Activated B cell treated with CpG ODN at 0.5 μM for 24 hours (primary cell): ENCODE results near the gene IGSF11. TPM values are rescaled to one million over a fixed set of nuclear protein-coding genes. Genes with fewer than 3 reads are reported as not detected.
"Not testable (repeated sequence)": the region's sequence is repeated elsewhere in the genome, so short reads cannot be mapped to it uniquely, and the experiment has no call there.

Source experiments
- ATAC-seq: fragments of 200-7000 bp; cut with Tn5 transposase; one replicate; pipeline ENCODE4 v1.10.0; 2021; ENCODE audit warnings: low read depth, mild to moderate bottlenecking, moderate library complexity
- CTCF ChIA-PET: fragments of 350-600 bp; sonication (Branson Sonifier 250); formaldehyde crosslinking; loops from one replicate; lab custom pipeline; 2021; ENCODE audit warnings: antibody characterized with exemption; lab: Charles Lee
- POLR2A ChIA-PET: fragments of 350-600 bp; sonication (Branson Sonifier 250); formaldehyde crosslinking; loops from one replicate; lab custom pipeline; 2021; ENCODE audit warnings: antibody characterized with exemption; lab: Charles Lee
- DNase-seq: peaks from one replicate; pipeline ENCODE4 v3.0.0; 2022
- H3K27ac Mint-ChIP-seq: one replicate; pipeline ENCODE4 v1.8.0; 2020; ENCODE audit warnings: mixed read lengths
- H3K27me3 Mint-ChIP-seq: one replicate; pipeline ENCODE4 v1.8.0; 2021; ENCODE audit warnings: mixed read lengths
- H3K36me3 Mint-ChIP-seq: one replicate; pipeline ENCODE4 v1.8.0; 2021; ENCODE audit warnings: low read depth, mixed read lengths
- H3K4me1 Mint-ChIP-seq: one replicate; pipeline ENCODE4 v1.8.0; 2021; ENCODE audit warnings: mixed read lengths
- H3K4me3 Mint-ChIP-seq: one replicate; pipeline ENCODE4 v1.8.0; 2020; ENCODE audit warnings: mild to moderate bottlenecking, mixed read lengths
- H3K9me3 Mint-ChIP-seq: one replicate; pipeline ENCODE4 v1.8.0; 2020; ENCODE audit warnings: mixed read lengths
- CTCF ChIP-seq: fragments of 200-600 bp; IDR thresholded peaks from one replicate; pipeline ENCODE4 v1.8.0; 2022; ENCODE audit warnings: antibody characterized with exemption, mild to moderate bottlenecking
- intact Hi-C: fragments of 100-400 bp; cut with micrococcal nuclease; formaldehyde crosslinking; loops from one replicate; pipeline ENCODE4 v1.15.1; 2024
- total RNA-seq: library from RNA; stranded (reverse); gene quantifications from 2 replicates; pipeline ENCODE4 v1.2.3, GENCODE V29; 2022

Gene IGSF11
- not detected in 2 replicates for total RNA-seq

- peaks cover 9% of the 10 kb centered on the region for H3K4me1 Mint-ChIP-seq
- ChIA-PET CTCF (interaction anchor here (1.0 to 2.5 kb wide), 3 partner anchors 9 to 207 kb away, joined by 3 to 24 read pairs (median 6); partner anchors contain the start of gene B4GALT4), POLR2A (no interaction called here)
- no peaks in the 10 kb centered on the region for H3K9me3 Mint-ChIP-seq
- ATAC-seq, result peak; percentile 88
- no peak for TF ChIP-seq CTCF
- peak; percentile 49 for DNase-seq
- intact Hi-C loops, result loop anchor here (1.0 to 5.0 kb wide), 3 partner anchors 150 to 648 kb away; partner anchors contain the start of gene B4GALT4
- H3K27me3 Mint-ChIP-seq, result peaks cover 40% of the 10 kb centered on the region
- H3K4me3 Mint-ChIP-seq, result peak within 1 kb of the TSS; percentile 82
- H3K36me3 Mint-ChIP-seq, result no peaks in the 10 kb centered on the region
- no peak within 1 kb of the TSS for H3K27ac Mint-ChIP-seq
These were observed at the start of gene IGSF11 for GRCh38 chr3:119034256-119035013. Gene IGSF11 (minus strand): TSS chr3:119034846. CDS start chr3:119034582, 264 bp downstream.

- ChIA-PET POLR2A (no interaction called here), CTCF (no interaction called here)
- peaks cover 5% of the 10 kb centered on the region for H3K27me3 Mint-ChIP-seq
- H3K27ac Mint-ChIP-seq, result no peak overlapping the region
- H3K9me3 Mint-ChIP-seq, result peaks cover 3% of the 10 kb centered on the region
- no peak for ATAC-seq
- H3K36me3 Mint-ChIP-seq, result no peaks in the 10 kb centered on the region
- DNase-seq, result no peak
- intact Hi-C loops, result no loop called here
- no peaks in the 10 kb centered on the region for H3K4me1 Mint-ChIP-seq
- H3K4me3 Mint-ChIP-seq, result no peak overlapping the region
- no peak for TF ChIP-seq CTCF
These were observed 45.7 kb upstream of the IGSF11 start for GRCh38 chr3:119080364-119080763.

DNA sequence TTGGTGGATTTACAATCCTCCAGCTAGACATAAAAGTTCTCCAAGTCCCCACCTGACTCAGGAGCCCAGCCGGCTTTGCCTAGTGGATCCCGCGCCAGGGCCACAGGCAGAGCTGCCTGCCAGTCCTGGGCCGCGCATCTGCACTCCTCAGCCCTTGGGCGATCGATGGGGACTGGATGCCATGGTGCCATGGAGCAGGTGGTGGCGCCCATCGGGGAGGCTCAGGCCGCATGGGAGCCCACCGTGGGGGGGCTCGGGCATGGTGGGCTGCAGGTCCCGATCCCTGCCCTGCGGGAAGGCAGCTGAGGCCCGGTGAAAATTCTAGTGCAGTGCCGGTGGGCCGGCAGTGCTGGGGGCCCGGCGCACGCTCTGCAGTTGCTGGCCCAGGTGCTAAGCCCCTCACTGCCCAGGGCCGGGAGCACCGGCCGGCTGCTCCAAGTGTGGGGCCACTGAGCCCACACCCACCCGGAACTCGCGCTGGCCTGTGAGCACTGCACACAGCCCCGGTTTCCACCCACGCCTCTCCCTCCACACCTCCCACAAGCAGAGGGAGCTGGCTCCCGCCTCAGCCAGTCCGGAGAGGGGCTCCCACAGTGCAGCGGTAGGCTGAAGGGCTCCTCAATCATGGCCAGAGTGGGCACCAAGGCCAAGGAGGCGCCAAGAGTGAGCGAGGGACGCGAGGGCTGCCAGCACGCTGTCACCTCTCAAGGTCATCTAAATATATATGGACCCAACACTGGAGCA is 38.8 kb upstream of the IGSF11 start:
- H3K27ac Mint-ChIP-seq, result no peak overlapping the region
- no peak for DNase-seq
- CTCF ChIA-PET, result no interaction called here
- H3K4me3 Mint-ChIP-seq, result no peak overlapping the region
- ATAC-seq, result no peak
- H3K4me1 Mint-ChIP-seq, result no peaks in the 10 kb centered on the region
- H3K36me3 Mint-ChIP-seq, result no peaks in the 10 kb centered on the region
- POLR2A ChIA-PET, result no interaction called here
- intact Hi-C loops, result no loop called here
- no peak for TF ChIP-seq CTCF
- H3K27me3 Mint-ChIP-seq, result peaks cover 10% of the 10 kb centered on the region
- peaks cover 2% of the 10 kb centered on the region for H3K9me3 Mint-ChIP-seq

DNA sequence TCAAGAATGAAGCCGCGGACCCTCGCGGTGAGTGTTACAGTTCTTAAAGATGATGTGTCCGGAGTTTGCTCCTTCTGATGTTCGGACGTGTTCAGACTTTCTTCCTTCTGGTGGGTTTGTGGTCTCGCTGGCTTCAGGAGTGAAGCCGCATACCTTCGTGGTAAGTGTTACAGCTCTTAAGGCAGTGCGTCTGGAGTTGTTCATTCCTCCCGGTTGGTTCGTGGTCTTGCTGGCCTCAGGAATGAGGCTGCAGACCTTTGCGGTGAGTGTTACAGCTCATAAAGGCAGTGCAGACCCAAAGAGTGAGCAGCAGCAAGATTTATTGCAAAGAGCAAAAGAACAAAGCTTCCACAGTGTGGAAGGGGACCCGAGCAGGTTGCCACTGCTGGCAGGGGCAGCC is 37.8 kb upstream of the IGSF11 start:
- H3K27ac Mint-ChIP-seq, H3K4me1 Mint-ChIP-seq, H3K9me3 Mint-ChIP-seq, intact Hi-C loops, H3K4me3 Mint-ChIP-seq, DNase-seq, ATAC-seq, CTCF ChIA-PET, POLR2A ChIA-PET, H3K36me3 Mint-ChIP-seq: not testable (repeated sequence)
- peaks cover 16% of the 10 kb centered on the region for H3K27me3 Mint-ChIP-seq

DNA sequence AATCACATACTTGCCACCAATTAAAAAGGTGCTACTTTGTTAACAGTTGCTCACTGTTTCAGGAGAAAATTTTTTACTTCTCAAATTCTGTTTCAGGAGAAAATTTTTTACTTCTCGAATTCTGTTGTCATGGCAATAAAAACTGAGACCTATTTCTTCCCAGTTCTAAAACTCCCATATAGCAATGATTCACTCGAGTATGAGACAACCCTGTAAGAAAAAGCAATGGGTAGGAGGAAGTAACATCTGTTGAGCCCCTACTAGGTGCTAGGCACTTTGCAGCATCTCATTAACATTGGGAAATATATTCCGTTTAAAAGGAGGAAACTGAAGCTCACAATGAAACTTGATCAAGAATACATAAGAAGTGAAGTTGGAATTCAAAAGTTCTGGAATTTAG is 35.1 kb upstream of the IGSF11 start:
- DNase-seq, result no peak
- intact Hi-C loops, result no loop called here
- Mint-ChIP-seq H3K27me3 (peaks cover 19% of the 10 kb centered on the region), H3K4me3 (no peak overlapping the region), H3K4me1 (no peaks in the 10 kb centered on the region), H3K36me3 (no peaks in the 10 kb centered on the region), H3K9me3 (peaks cover 2% of the 10 kb centered on the region), H3K27ac (no peak overlapping the region)
- no peak for ATAC-seq
- CTCF ChIA-PET, result no interaction called here
- no peak for TF ChIP-seq CTCF
- POLR2A ChIA-PET, result no interaction called here
